Ovary (tissue), 9 donors: ENCODE data around the gene DIAPH1. TPM values are rescaled to one million over a fixed set of nuclear protein-coding genes. Genes with fewer than 3 reads are reported as not detected.
A peak's percentile ranks its signal among the peaks of the same experiment; 100 is the strongest.

Experiments used
- DNase-seq, 5 donors: peaks; one replicate each; pipeline ENCODE4 v3.0.0-alpha.2; 2019 to 2020
- H3K27ac ChIP-seq, 2 donors: fragments of 200-600 bp; one replicate each; pipeline versions ENCODE4 v1.5.1 to v1.8.0; 2019 to 2022
- H3K27me3 ChIP-seq: fragments of 200-600 bp; one replicate; pipeline ENCODE4 v1.8.0; 2022
- H3K36me3 ChIP-seq: fragments of 200-600 bp; sonication (generic); one replicate; pipeline ENCODE4 v1.5.1; 2019
- H3K4me1 ChIP-seq: one replicate; pipeline ENCODE4 v1.8.1; 2013; ENCODE audit warnings: mild to moderate bottlenecking, moderate library complexity; ENCODE audit not compliant: insufficient read depth
- H3K4me3 ChIP-seq: fragments of 200-600 bp; sonication (generic); one replicate; pipeline ENCODE4 v1.5.1; 2017
- H3K9me3 ChIP-seq, 2 donors: fragments of 200-600 bp in 1 of 2; sonication (generic) in 1 of 2; one replicate each; pipeline versions ENCODE4 v1.5.1 to v1.8.1; 2013 to 2019; ENCODE audit warnings: mild to moderate bottlenecking in 1 of 2, moderate library complexity in 1 of 2
- CTCF ChIP-seq, 3 donors: fragments of 450-650 bp in 2 of 3; fragments of 200-600 bp in 1 of 3; IDR thresholded peaks; one replicate each; pipeline versions ENCODE4 v1.5.1 to v1.8.0; 2016 to 2022; ENCODE audit warnings: antibody characterized with exemption in 3 of 3, mild to moderate bottlenecking in 1 of 3
- EP300 ChIP-seq: sonication (generic); formaldehyde crosslinking; IDR thresholded peaks from one replicate; pipeline ENCODE4 v1.6.1; 2017; ENCODE audit warnings: antibody characterized with exemption
- POLR2A ChIP-seq: fragments of 450-650 bp; IDR thresholded peaks from one replicate; pipeline ENCODE4 v1.6.1; 2017; ENCODE audit warnings: antibody characterized with exemption, mild to moderate bottlenecking, moderate library complexity
- WGBS, 3 donors: extraction: QIAGEN DNeasy Blood & Tissue Kit in 1 of 3; methylation state at CpG; one replicate each; pipeline versions ENCODE4 v1.1.5 to v1.1.7; 2013 to 2017; 5-methylcytosine and 5-hydroxymethylcytosine counted together
- intact Hi-C, 4 donors: fragments of 100-400 bp; cut with DNase I; formaldehyde crosslinking; loops; one replicate each; pipeline versions ENCODE4 v1.11.0 to v1.15.1; 2022 to 2023
- polyA plus RNA-seq, 2 donors: library from polyadenylated mRNA; stranded (reverse); fragments of 200-250 nt in 1 of 2; fragments of 350-450 nt in 1 of 2; fragmentation: Illumina TruSeq in 1 of 2; extraction: RNeasy Lipid Tissue Mini Kit (QIAGEN cat#74804) in 1 of 2; gene quantifications; one replicate each; pipeline ENCODE4 v1.2.3, GENCODE V29; 2013 to 2014
- total RNA-seq, 7 donors: library from RNA; depleted of rRNA in 2 of 7; stranded (reverse); fragments of >200 nt in 2 of 7; fragmentation: NEBNext Ultra II Directional in 3 of 7; extraction: Animal tissue kit (Norgen Biotek cat#: 25700) in 3 of 7; gene quantifications; one replicate each; pipeline versions ENCODE4 v1.1.0 to v1.2.4, GENCODE V29; 2016 to 2023
- donor health status: DM: no; HTN: no; CAD: no; lungs with moderate emphysema.
- donor health status: DM: no; HTN: no; CAD: no.
- donor health status: Bipolar disorder and iron deficiency.
- donor health status: DM: yes; HTN: yes; CAD: no.
- donor health status: DM: no; HTN: no; CAD: no.
- donor health status: DM: yes; HTN: yes; CAD: no.

Gene DIAPH1
- total and polyA plus RNA-seq, 9 donors, result 21.2 to 51.0 (median 44.0) TPM

- no peak overlapping the region for H3K4me3 ChIP-seq
- TF ChIP-seq CTCF (IDR thresholded peaks at IDR 0.05), result no peak
- no peak for TF ChIP-seq EP300
- no peak for TF ChIP-seq POLR2A
- H3K36me3 ChIP-seq, result no peaks in the 10 kb centered on the region
- intact Hi-C loops, result loop anchor here in 3 of 4 donors (5.0 to 10.0 kb wide), 5 partner anchors 42 to 235 kb away; partner anchors contain the start of genes PCDHGA8 (in 1 of the 3), PCDHGA9 (in 1 of the 3), PCDHGB5 (in 1 of the 3) and PCDHGB6 (in 1 of the 3)
- H3K4me1 ChIP-seq, result peaks cover 2% of the 10 kb centered on the region
- peaks cover 0 to 3% of the 10 kb centered on the region in 2 donors for H3K9me3 ChIP-seq
- no peaks in the 10 kb centered on the region for H3K27me3 ChIP-seq
- no peak for DNase-seq
- H3K27ac ChIP-seq, result no peak overlapping the region
Observed at GRCh38 chr5:141559461-141559860, 59.3 kb downstream of the DIAPH1 start.

GRCh38 chr5:141558150-141558549 lies 60.6 kb downstream of the DIAPH1 start:
- 43 to 50% (median 49%) methylated on average over 6 of the region's 6 CpGs for WGBS, 3 donors
- H3K27me3 ChIP-seq, result no peaks in the 10 kb centered on the region
- intact Hi-C loops, result loop anchor here in 3 of 4 donors (5.0 to 10.0 kb wide), 5 partner anchors 41 to 233 kb away; partner anchors contain the start of genes PCDHGA8 (in 1 of the 3), PCDHGA9 (in 1 of the 3), PCDHGB5 (in 1 of the 3) and PCDHGB6 (in 1 of the 3)
- no peaks in the 10 kb centered on the region for H3K36me3 ChIP-seq
- peaks cover 2% of the 10 kb centered on the region for H3K4me1 ChIP-seq
- peak overlapping the region in 1 of 2 donors; percentile 39 for H3K27ac ChIP-seq
- no peak for DNase-seq
- peaks cover 0 to 3% of the 10 kb centered on the region in 2 donors for H3K9me3 ChIP-seq
- no peak overlapping the region for H3K4me3 ChIP-seq
- TF ChIP-seq CTCF (IDR thresholded peaks at IDR 0.05) (no peak), POLR2A (no peak), EP300 (no peak)

- H3K36me3 ChIP-seq, result no peaks in the 10 kb centered on the region
- no peaks in the 10 kb centered on the region for H3K27me3 ChIP-seq
- H3K4me3 ChIP-seq, result no peak overlapping the region
- TF ChIP-seq CTCF (IDR thresholded peaks at IDR 0.05), result peak; percentile 79 to 82 (median 79)
- TF ChIP-seq EP300, result no peak
- TF ChIP-seq POLR2A, result no peak
- peaks cover 2% of the 10 kb centered on the region for H3K4me1 ChIP-seq
- DNase-seq, result peak; percentile 78 to 89 (median 84)
- 26 to 41% (median 29%) methylated on average over 11 of the region's 11 CpGs for WGBS, 3 donors
- peak overlapping the region; percentile 10 to 39 for H3K27ac ChIP-seq
- intact Hi-C loops, result loop anchor here in 3 of 4 donors (5.0 to 10.0 kb wide), 5 partner anchors 40 to 233 kb away; partner anchors contain the start of genes PCDHGA8 (in 1 of the 3), PCDHGA9 (in 1 of the 3), PCDHGB5 (in 1 of the 3) and PCDHGB6 (in 1 of the 3)
- peaks cover 0 to 3% of the 10 kb centered on the region in 2 donors for H3K9me3 ChIP-seq
Observed at GRCh38 chr5:141557681-141558136, 61.1 kb downstream of the DIAPH1 start.

GRCh38 chr5:141547921-141548320 lies 70.9 kb downstream of the DIAPH1 start:
- H3K4me1 ChIP-seq, result no peaks in the 10 kb centered on the region
- H3K36me3 ChIP-seq, result no peaks in the 10 kb centered on the region
- H3K27me3 ChIP-seq, result no peaks in the 10 kb centered on the region
- intact Hi-C loops, result no loop called here
- H3K9me3 ChIP-seq, result peaks cover 0 to 4% of the 10 kb centered on the region in 2 donors
- no peak for TF ChIP-seq CTCF (IDR thresholded peaks at IDR 0.05)
- no peak for TF ChIP-seq POLR2A
- no peak for TF ChIP-seq EP300
- no peak overlapping the region for H3K4me3 ChIP-seq
- WGBS, 3 donors, result 97 to 99% (median 97%) methylated on average over 5 of the region's 5 CpGs
- H3K27ac ChIP-seq, result no peak overlapping the region
- DNase-seq, result no peak
